GM19395 (cell line): ENCODE measurements around the gene ICE2.

Source experiments
- ATAC-seq: cut with Tn5 transposase; IDR thresholded peaks from one replicate; pipeline ENCODE4 v1.9.1; 2021; ENCODE audit warnings: mild to moderate bottlenecking, moderate library complexity; ENCODE audit not compliant: unreplicated experiment

The ICE2 gene, protein sequence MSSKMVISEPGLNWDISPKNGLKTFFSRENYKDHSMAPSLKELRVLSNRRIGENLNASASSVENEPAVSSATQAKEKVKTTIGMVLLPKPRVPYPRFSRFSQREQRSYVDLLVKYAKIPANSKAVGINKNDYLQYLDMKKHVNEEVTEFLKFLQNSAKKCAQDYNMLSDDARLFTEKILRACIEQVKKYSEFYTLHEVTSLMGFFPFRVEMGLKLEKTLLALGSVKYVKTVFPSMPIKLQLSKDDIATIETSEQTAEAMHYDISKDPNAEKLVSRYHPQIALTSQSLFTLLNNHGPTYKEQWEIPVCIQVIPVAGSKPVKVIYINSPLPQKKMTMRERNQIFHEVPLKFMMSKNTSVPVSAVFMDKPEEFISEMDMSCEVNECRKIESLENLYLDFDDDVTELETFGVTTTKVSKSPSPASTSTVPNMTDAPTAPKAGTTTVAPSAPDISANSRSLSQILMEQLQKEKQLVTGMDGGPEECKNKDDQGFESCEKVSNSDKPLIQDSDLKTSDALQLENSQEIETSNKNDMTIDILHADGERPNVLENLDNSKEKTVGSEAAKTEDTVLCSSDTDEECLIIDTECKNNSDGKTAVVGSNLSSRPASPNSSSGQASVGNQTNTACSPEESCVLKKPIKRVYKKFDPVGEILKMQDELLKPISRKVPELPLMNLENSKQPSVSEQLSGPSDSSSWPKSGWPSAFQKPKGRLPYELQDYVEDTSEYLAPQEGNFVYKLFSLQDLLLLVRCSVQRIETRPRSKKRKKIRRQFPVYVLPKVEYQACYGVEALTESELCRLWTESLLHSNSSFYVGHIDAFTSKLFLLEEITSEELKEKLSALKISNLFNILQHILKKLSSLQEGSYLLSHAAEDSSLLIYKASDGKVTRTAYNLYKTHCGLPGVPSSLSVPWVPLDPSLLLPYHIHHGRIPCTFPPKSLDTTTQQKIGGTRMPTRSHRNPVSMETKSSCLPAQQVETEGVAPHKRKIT

DNA sequence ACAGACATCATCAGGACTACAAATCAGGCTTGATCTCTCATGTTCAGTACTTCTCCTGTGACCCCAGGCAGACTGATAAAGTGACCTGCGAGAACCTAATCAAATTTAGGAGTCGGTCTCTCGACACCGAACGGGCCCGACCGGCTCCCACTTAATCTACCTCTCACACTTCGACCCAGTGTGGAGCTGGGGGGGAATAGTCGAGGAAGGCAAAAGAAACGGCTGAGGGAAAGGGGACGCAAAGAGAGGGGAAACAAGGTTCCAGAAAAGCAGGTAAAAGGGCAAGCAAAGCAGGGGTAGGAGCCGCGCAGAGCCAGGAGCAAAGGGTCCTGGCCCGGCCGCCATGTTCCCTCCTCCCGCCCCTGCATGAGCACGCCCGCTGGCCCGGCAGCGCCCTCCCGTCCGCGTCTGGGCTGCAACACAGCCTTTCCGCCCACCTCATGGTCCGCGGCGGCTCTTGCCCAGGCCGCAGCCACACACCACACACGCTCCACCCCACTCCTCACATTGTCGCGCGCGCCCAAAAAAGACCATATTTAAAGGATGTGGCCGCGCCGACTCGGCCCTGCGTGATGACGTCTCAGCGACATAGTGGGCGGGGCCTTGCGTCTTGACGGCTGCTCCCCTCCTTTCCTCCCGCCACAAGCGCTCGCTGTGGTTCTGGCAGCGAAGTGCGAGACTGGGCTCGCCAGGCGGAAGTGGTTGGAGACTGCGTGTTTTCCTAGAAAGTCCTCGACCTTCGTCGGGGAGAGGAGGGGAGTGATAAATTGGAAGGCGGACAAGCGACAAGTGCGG is at the start of gene ICE2:
ICE2 (minus strand) TSS at position 577 of the 795 bp plus-strand sequence. CDS start 1,165 bp downstream, outside the sequence.
- peak; percentile 93 for ATAC-seq

DNA sequence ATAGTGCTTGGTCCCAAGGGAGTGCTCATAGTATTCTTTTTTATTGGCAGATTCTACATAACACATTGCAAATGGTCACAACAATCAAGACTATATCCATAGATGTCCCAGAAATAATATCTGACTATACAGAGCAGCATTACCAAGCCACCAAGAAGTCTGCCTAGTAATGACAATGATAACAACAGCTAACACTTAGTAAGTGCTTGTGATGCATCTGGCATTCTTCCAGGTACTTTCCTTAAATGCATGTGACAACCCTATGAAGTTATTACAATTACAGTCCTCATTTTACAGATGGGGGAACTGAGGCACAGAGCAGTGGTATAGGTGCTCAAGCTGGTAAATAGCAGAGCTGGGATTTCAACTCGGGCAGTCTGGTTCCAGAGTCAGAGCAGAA is 49.6 kb upstream of the ICE2 start:
- no peak for ATAC-seq

DNA sequence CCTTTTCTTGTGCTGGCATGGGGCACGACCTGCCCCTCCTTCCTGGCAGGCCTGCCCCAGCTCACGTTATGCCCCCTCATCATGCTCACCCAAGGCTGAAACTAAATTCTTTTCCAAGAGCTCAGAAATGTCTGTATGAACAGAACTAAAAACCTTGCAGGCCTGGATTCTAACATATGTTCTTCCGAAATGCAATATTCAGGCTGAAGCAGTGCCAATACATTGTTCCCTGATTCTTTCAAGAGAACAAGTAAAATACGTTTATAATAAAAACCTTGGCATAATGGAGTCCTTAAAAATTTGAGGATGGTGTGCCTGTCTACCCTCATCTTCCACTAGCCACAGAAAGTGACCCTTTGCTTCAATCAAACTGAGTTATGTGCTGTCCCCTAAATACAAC is 48.5 kb upstream of the ICE2 start:
- no peak for ATAC-seq

- ATAC-seq = no peak
These were observed 47.2 kb upstream of the ICE2 start for GRCh38 chr15:60526127-60526616.

GRCh38 chr15:60525341-60526039 is 46.5 kb upstream of the ICE2 start:
- ATAC-seq = no peak

- no peak for ATAC-seq
These were observed 44.1 kb upstream of the ICE2 start for GRCh38 chr15:60523056-60523455.

- ATAC-seq = peak; percentile 64
These were observed 42.0 kb upstream of the ICE2 start for GRCh38 chr15:60520825-60521368.

- peak; percentile 82 for ATAC-seq
These were observed 41.3 kb upstream of the ICE2 start for GRCh38 chr15:60520013-60520824.

DNA sequence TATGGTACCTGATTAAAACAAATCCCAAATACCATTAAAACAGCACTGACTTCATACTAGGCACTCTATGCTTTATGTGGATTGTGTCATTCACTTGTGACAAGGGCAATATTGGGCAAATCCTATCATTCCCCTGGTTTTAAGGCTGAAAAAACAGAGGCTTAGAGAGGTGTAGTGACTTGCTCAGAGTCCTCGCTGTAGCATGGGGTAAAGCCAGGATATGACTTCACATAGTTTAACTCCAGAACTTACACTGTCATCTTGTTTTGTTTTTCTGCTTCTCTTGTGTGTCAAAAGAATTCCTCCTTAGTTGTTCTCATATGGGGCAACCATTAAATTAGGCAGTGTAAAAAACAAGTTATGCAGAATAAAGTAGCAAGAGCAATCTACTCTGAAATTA is 40.3 kb upstream of the ICE2 start:
- ATAC-seq = no peak

- ATAC-seq = no peak
These were observed 39.6 kb upstream of the ICE2 start for GRCh38 chr15:60518511-60518910.

DNA sequence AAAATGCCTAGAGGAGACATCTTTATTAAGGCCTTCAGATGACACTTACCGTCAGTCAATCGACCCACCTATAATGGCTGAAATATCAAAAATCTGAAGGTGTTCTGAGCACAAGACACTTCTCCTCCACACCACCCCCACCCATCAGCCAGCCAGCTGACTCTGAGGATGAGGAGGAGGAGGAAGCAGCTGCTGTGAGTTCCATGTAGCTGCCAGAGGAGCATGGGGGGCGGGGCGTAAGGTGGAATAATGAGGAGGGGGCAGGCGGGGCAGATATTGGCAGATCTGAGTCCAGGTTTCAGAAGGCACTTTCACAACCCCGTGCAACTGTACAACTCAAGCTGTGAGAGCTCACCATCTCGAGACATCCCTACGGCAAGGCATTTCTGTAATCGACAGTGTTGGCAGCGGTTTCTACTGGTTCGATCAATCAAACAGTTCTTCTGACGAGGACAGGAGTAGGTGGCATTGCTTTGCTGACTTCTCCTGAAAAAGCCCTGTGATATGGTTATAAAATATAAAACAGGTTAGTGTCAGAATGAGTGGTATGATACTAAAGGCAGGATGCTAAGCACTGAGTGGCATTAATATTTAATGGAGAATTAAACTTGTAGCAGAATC is 35.4 kb upstream of the ICE2 start:
- no peak for ATAC-seq

GRCh38 chr15:60513676-60514075 is 34.7 kb upstream of the ICE2 start:
- ATAC-seq = no peak

DNA sequence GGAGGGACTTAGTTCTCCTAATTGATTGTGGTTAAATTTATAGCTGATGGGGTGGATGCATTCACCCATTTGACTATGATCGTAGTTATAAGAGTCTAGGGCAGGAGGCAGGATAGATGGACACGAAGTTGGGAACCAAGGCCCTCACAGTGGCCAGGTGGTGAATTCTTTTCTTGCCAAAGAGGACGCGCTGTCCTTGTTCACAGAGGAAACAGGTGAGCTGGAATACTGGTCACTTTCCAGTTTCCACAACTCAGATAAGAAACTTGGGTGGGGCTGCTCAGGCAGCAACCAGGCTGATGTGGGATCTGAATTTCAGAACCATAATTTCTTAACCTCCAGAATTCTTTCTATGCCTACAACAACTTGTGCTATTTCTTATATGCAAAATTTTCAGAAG is 34.0 kb upstream of the ICE2 start:
- no peak for ATAC-seq

DNA sequence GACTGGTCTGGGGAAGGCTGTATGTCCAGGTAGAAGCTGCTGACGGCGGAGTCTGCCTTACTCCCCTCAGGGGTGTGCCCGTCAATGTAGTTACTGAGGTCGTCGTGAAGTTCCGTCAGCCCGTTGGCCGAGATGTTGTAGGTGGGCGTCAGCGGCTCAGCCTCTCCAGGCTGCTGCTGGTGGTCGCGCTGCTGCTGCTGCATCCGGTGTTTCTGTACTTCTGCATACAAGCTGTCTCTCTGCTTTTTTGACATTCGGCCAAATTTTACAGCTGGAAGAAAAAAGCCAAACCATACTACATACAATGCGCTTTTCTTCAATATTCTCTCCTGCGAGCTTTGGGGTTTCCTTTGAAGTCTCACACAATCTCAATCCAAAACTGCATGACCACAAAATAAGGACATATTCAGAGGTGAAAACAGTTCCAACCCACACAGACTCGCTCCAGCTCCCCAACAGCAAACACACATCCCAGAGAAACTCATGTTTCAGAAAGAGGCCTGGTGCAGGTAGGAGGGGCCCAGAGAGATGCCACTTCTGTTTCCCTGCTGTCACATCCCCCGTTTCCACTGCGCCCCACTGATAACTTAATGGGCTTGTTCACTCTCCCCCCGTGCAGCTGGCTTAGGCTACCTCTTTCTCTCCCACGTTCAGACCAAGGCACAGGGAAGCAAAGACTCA is 32.5 kb upstream of the ICE2 start:
- no peak for ATAC-seq

DNA sequence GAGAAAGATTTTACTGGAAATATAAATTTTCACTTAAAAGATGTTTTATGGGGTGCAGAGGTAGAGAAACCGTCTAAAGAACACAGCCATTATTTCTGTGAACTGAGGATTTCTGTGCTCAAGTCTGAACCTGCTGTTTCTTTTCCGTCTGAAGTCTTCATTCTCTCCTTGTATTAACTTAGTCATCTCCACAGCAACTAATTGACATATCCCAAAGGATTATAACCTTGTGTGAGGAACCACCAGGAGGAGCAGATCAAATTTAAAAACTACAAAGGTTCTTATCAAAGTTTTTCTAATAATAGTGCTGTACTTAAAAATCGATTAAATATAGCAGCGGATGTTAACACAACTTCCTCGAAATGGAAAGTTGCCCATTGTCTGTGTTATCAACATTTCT is 31.1 kb upstream of the ICE2 start:
- ATAC-seq = no peak

DNA sequence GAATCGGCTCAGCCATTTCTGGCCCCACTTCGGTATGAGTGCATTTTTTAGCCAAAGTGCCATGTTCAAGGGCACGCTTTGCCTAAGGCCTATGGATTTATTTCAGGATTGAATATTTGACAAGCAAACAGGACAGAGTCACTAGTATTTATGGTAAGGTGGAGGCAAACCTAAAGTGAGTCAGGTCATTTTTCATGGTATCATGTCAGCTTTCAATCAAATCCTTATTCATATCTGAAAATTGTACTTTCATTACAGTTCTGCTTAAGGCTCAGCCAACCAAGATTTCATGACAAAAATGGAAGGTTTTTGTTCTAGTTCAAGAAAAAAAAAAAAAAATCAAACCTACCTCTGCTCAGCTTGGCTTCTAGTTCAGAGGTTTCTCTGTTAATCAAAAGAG is 30.5 kb upstream of the ICE2 start:
- ATAC-seq = no peak

- ATAC-seq = no peak
These were observed 29.5 kb upstream of the ICE2 start for GRCh38 chr15:60508442-60508841.
